Right lobe of liver (tissue), 6 donors: ENCODE results near the gene ACTR3. TPM values are rescaled to one million over a fixed set of nuclear protein-coding genes. Genes with fewer than 3 reads are reported as not detected.

Source experiments
- ATAC-seq, 4 donors: fragments of 200-7000 bp; cut with Tn5 transposase; one replicate each; pipeline ENCODE4 v1.9.1; 2020; ENCODE audit warnings: mild to moderate bottlenecking in 4 of 4, moderate library complexity in 4 of 4
- DNase-seq, 3 donors: peaks; one replicate each; pipeline ENCODE4 v3.0.0-alpha.2; 2020
- H3K27ac ChIP-seq, 3 donors: fragments of 200-600 bp; one replicate each; pipeline ENCODE4 v1.8.0; 2022
- H3K27me3 ChIP-seq, 2 donors: fragments of 200-600 bp; one replicate each; pipeline ENCODE4 v1.8.0; 2022
- H3K36me3 ChIP-seq, 4 donors: fragments of 200-600 bp; sonication (generic) in 1 of 4; one replicate each; pipeline versions ENCODE4 v1.5.1 to v1.8.0; 2017 to 2022; ENCODE audit warnings: control low read depth in 1 of 4
- H3K4me1 ChIP-seq, 4 donors: fragments of 200-600 bp; sonication (generic) in 1 of 4; one replicate each; pipeline versions ENCODE4 v1.5.1 to v1.8.0; 2017 to 2022; ENCODE audit warnings: control low read depth in 1 of 4
- H3K4me3 ChIP-seq, 3 donors: fragments of 200-600 bp; one replicate each; pipeline ENCODE4 v1.8.0; 2022
- H3K9me3 ChIP-seq, 4 donors: fragments of 200-600 bp; sonication (generic) in 1 of 4; one replicate each; pipeline versions ENCODE4 v1.5.1 to v1.8.0; 2017 to 2022; ENCODE audit warnings: control low read depth in 1 of 4
- POLR2A ChIP-seq: fragments of 450-650 bp; IDR thresholded peaks from one replicate; pipeline ENCODE4 v1.6.1; 2017; ENCODE audit warnings: antibody characterized with exemption, mild to moderate bottlenecking
- WGBS: methylation state at CpG from one replicate; pipeline ENCODE4 v1.1.6; 2018; ENCODE audit warnings: low coverage, low lambda C conversion rate; ENCODE audit not compliant: insufficient coverage; ENCODE audit errors: missing lambda C conversion rate; 5-methylcytosine and 5-hydroxymethylcytosine counted together
- intact Hi-C, 2 donors: fragments of 100-400 bp; cut with DNase I; formaldehyde crosslinking; loops; one replicate each; pipeline versions ENCODE4 v1.11.2 to v1.14.1; 2022
- total RNA-seq, 6 experiments: library from RNA; depleted of rRNA in 2 of 6; stranded (reverse); fragments of >200 nt in 2 of 6; fragmentation: NEBNext Ultra II Directional in 3 of 6; extraction: Animal tissue kit (Norgen Biotek cat#: 25700) in 3 of 6; gene quantifications; one replicate each; pipeline versions ENCODE4 v1.1.0 to v1.2.4, GENCODE V29; 2016 to 2023
- TF ChIP-seq, protein P1 (sequence below), 4 donors: fragments of 200-600 bp in 3 of 4; fragments of 450-650 bp in 1 of 4; IDR thresholded peaks; one replicate each; pipeline versions ENCODE4 v1.5.1 to v1.8.0; 2016 to 2022; ENCODE audit warnings: antibody characterized with exemption in 4 of 4, mild to moderate bottlenecking in 2 of 4
- donor health status: DM: no; HTN: yes; CAD: no.
- donor health status: DM: no; HTN: no; CAD: no.
- donor health status: DM: no; HTN: no; CAD: no.
- donor health status: DM: no; HTN: yes; CAD: no.
- donor health status: DM: no; HTN: yes; CAD: no.

ACTR3 gene
- total RNA-seq, 6 experiments from 2014 or later: 44.1 to 108 (median 66.2) TPM

DNA sequence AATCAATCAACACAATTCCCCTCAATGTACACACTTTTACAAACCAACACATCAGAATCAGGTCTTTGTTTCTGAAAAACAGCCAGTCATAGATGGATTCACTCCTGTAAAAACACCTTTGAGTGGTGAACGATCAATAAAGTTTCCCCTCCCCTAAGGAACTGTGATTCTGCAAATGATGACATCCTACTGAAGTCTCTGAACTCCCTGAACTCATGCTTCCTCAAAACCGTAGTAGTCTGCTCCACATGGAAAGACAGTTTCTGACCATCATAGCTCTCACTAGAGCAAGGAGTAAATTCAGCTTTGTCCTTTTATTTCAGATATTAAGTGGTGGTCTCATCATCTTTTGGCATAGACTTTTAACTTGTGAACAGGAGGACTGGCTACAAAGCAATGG lies 43.5 kb upstream of the ACTR3 start:
- intact Hi-C loops: no loop called here
- no peak overlapping the region for H3K27ac ChIP-seq
- H3K36me3 ChIP-seq: no peaks in the 10 kb centered on the region
- H3K4me1 ChIP-seq: no peaks in the 10 kb centered on the region
- ATAC-seq (no peak), DNase-seq (no peak)
- TF ChIP-seq, protein P1, sequence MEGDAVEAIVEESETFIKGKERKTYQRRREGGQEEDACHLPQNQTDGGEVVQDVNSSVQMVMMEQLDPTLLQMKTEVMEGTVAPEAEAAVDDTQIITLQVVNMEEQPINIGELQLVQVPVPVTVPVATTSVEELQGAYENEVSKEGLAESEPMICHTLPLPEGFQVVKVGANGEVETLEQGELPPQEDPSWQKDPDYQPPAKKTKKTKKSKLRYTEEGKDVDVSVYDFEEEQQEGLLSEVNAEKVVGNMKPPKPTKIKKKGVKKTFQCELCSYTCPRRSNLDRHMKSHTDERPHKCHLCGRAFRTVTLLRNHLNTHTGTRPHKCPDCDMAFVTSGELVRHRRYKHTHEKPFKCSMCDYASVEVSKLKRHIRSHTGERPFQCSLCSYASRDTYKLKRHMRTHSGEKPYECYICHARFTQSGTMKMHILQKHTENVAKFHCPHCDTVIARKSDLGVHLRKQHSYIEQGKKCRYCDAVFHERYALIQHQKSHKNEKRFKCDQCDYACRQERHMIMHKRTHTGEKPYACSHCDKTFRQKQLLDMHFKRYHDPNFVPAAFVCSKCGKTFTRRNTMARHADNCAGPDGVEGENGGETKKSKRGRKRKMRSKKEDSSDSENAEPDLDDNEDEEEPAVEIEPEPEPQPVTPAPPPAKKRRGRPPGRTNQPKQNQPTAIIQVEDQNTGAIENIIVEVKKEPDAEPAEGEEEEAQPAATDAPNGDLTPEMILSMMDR (IDR thresholded peaks at IDR 0.05): no peak
- no peak for TF ChIP-seq POLR2A
- no peak overlapping the region for H3K4me3 ChIP-seq
- WGBS: 46% methylated on average over 2 of the region's 2 CpGs
- no peaks in the 10 kb centered on the region for H3K9me3 ChIP-seq
- no peaks in the 10 kb centered on the region for H3K27me3 ChIP-seq

GRCh38 chr2:113847144-113847543 lies 42.7 kb upstream of the ACTR3 start:
- H3K27me3 ChIP-seq: no peaks in the 10 kb centered on the region
- H3K4me1 ChIP-seq: no peaks in the 10 kb centered on the region
- no peaks in the 10 kb centered on the region for H3K36me3 ChIP-seq
- intact Hi-C loops: no loop called here
- no peak for ATAC-seq
- DNase-seq: no peak
- 82% methylated on average over 3 of the region's 4 CpGs for WGBS
- no peak overlapping the region for H3K4me3 ChIP-seq
- H3K27ac ChIP-seq: no peak overlapping the region
- no peaks in the 10 kb centered on the region for H3K9me3 ChIP-seq
- no peak for TF ChIP-seq POLR2A
- TF ChIP-seq, protein P1 (IDR thresholded peaks at IDR 0.05): no peak

- WGBS: 66% methylated on average over 5 of the region's 6 CpGs
- ATAC-seq (no peak), DNase-seq (no peak)
- Histone ChIP-seq H3K36me3 (no peaks in the 10 kb centered on the region), H3K4me3 (no peak overlapping the region), H3K4me1 (no peaks in the 10 kb centered on the region), H3K27me3 (no peaks in the 10 kb centered on the region), H3K9me3 (no peaks in the 10 kb centered on the region), H3K27ac (no peak overlapping the region)
- no peak for TF ChIP-seq POLR2A
- TF ChIP-seq, protein P1 (IDR thresholded peaks at IDR 0.05): no peak
- intact Hi-C loops: no loop called here
These were observed 41.0 kb upstream of the ACTR3 start for GRCh38 chr2:113848758-113849415.

- Histone ChIP-seq H3K27ac (no peak overlapping the region), H3K4me1 (no peaks in the 10 kb centered on the region), H3K4me3 (no peak overlapping the region), H3K27me3 (no peaks in the 10 kb centered on the region), H3K9me3 (no peaks in the 10 kb centered on the region), H3K36me3 (no peaks in the 10 kb centered on the region)
- TF ChIP-seq, protein P1 (IDR thresholded peaks at IDR 0.05): no peak
- TF ChIP-seq POLR2A: no peak
- DNase-seq: no peak
- 61% methylated on average over 3 of the region's 3 CpGs for WGBS
- intact Hi-C loops: no loop called here
- ATAC-seq: no peak
These were observed 39.2 kb upstream of the ACTR3 start for GRCh38 chr2:113850687-113851086.
